ENCODE data around the gene LPP.

The LPP gene

DNA sequence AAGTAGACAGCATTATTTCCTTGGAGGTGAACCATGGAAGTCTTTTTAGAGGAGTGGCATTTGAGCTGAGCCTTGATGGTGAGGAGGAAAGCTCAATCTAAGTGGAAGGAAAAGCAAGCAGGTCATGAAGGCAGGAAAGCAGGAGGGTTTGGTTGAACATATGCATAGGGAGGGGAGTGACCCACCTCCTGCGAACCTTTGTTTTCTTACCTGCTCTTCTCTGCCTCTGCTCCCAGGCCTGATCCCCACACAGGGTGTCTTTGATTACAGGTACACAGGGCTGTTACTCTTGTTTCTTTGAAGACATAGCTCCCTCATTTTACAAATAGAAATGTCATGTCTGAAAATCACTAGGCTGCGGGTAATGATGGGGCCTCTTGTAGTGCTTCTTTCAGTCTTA is 769.7 kb downstream of the LPP start:
- Histone ChIP-seq H4K20me1 (ENCODE audit: control insufficient read depth, insufficient read depth, low read depth, low read length) (no peaks in the 10 kb centered on the region), H3K27ac (ENCODE audit: low read depth, low read length) (no peak overlapping the region), H3F3A (ENCODE audit: control insufficient read depth, insufficient read depth) (no peaks in the 10 kb centered on the region), H3K36me3 (ENCODE audit: control insufficient read depth, low read length) (no peaks in the 10 kb centered on the region), H3K4me1 (ENCODE audit: control insufficient read depth, low read length) (no peaks in the 10 kb centered on the region), H3K27me3 (ENCODE audit: control insufficient read depth, low read length) (0 out of 2 replicates have a peak, but pooled peaks cover 3% of the 10 kb centered on the region), H3K4me2 (ENCODE audit: low read length) (no peak overlapping the region), H3K9me2 (replicated peaks; ENCODE audit: control insufficient read depth, low read length) (no peaks in the 10 kb centered on the region), H3K4me3 (ENCODE audit: low read length) (no peak overlapping the region), H3K79me2 (ENCODE audit: control insufficient read depth, low read length) (no peaks in the 10 kb centered on the region), H3K9me3 (ENCODE audit: control insufficient read depth, insufficient read depth, low read length) (no peaks in the 10 kb centered on the region)
- TF ChIP-seq, protein P1, sequence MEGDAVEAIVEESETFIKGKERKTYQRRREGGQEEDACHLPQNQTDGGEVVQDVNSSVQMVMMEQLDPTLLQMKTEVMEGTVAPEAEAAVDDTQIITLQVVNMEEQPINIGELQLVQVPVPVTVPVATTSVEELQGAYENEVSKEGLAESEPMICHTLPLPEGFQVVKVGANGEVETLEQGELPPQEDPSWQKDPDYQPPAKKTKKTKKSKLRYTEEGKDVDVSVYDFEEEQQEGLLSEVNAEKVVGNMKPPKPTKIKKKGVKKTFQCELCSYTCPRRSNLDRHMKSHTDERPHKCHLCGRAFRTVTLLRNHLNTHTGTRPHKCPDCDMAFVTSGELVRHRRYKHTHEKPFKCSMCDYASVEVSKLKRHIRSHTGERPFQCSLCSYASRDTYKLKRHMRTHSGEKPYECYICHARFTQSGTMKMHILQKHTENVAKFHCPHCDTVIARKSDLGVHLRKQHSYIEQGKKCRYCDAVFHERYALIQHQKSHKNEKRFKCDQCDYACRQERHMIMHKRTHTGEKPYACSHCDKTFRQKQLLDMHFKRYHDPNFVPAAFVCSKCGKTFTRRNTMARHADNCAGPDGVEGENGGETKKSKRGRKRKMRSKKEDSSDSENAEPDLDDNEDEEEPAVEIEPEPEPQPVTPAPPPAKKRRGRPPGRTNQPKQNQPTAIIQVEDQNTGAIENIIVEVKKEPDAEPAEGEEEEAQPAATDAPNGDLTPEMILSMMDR (IDR thresholded peaks at IDR 0.05; ENCODE audit: low read depth, low read length, poor library complexity, severe bottlenecking), result no peak
- no peak for TF ChIP-seq EZH2phosphoT487 (IDR thresholded peaks at IDR 0.05; ENCODE audit: borderline replicate concordance, low read length)

DNA sequence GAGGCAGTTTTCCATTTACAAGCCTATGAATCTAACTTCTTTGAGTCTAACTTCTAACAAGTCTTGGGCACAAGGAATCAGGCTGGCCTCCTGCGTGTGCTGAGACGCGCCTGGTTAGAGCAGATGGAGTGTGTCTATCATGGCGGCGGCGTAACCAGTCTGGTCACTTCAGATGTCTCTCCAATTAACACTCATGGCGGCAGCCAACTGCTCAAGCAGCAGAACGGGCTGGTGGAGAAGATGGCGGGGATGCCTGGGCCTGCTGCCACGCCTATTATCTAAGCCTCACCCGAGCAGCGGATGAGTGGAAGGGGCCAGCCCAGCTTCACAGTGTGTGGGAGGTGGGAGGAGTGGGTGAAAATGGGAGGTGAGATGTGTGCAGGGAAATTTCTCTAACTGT is 771.4 kb downstream of the LPP start:
- H3K4me1 ChIP-seq (ENCODE audit: control insufficient read depth, low read length), result peaks cover under 1% of the 10 kb centered on the region; the same call in 1 of the 2 replicates
- H3K4me3 ChIP-seq (ENCODE audit: low read length), result no peak overlapping the region
- H3K36me3 ChIP-seq (ENCODE audit: control insufficient read depth, low read length), result no peaks in the 10 kb centered on the region
- no peaks in the 10 kb centered on the region for H4K20me1 ChIP-seq (ENCODE audit: control insufficient read depth, insufficient read depth, low read depth, low read length)
- H3K4me2 ChIP-seq (ENCODE audit: low read length), result no peak overlapping the region
- no peaks in the 10 kb centered on the region for H3K9me2 ChIP-seq (replicated peaks; ENCODE audit: control insufficient read depth, low read length)
- no peaks in the 10 kb centered on the region for H3K79me2 ChIP-seq (ENCODE audit: control insufficient read depth, low read length)
- no peak overlapping the region for H3K27ac ChIP-seq (ENCODE audit: low read depth, low read length)
- no peaks in the 10 kb centered on the region for H3F3A ChIP-seq (ENCODE audit: control insufficient read depth, insufficient read depth)
- H3K27me3 ChIP-seq (ENCODE audit: control insufficient read depth, low read length), result no peaks in the 10 kb centered on the region
- TF ChIP-seq EZH2phosphoT487 (IDR thresholded peaks at IDR 0.05; ENCODE audit: borderline replicate concordance, low read length), result no peak
- TF ChIP-seq, protein P1 (IDR thresholded peaks at IDR 0.05; ENCODE audit: low read depth, low read length, poor library complexity, severe bottlenecking), result no peak
- no peaks in the 10 kb centered on the region for H3K9me3 ChIP-seq (ENCODE audit: control insufficient read depth, insufficient read depth, low read length)

DNA sequence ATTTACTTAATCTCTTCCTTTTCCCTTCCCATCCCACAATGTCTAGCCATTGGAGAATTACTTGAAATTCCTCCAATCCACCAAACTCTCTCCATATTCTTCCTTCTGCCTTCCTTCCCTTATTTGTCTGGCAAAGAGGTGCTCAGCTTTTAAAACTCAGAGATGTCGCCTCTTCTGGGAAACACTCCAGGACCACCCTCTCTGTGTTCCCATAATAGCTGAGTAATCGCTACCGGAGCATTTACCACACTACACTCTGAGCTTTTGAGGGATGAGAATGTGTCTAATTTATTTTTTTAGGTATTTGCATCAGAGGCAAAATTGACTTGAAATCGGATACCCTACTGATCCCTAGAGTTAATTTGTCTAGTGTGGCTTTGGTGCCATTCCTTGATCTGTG is 772.2 kb downstream of the LPP start:
- TF ChIP-seq, protein P1 (IDR thresholded peaks at IDR 0.05; ENCODE audit: low read depth, low read length, poor library complexity, severe bottlenecking), result no peak
- TF ChIP-seq EZH2phosphoT487 (IDR thresholded peaks at IDR 0.05; ENCODE audit: borderline replicate concordance, low read length), result no peak
- no peaks in the 10 kb centered on the region for H3K9me2 ChIP-seq (replicated peaks; ENCODE audit: control insufficient read depth, low read length)
- H3F3A ChIP-seq (ENCODE audit: control insufficient read depth, insufficient read depth), result no peaks in the 10 kb centered on the region
- no peak overlapping the region for H3K27ac ChIP-seq (ENCODE audit: low read depth, low read length)
- no peak overlapping the region for H3K4me3 ChIP-seq (ENCODE audit: low read length)
- no peaks in the 10 kb centered on the region for H3K9me3 ChIP-seq (ENCODE audit: control insufficient read depth, insufficient read depth, low read length)
- H4K20me1 ChIP-seq (ENCODE audit: control insufficient read depth, insufficient read depth, low read depth, low read length), result no peaks in the 10 kb centered on the region
- H3K36me3 ChIP-seq (ENCODE audit: control insufficient read depth, low read length), result no peaks in the 10 kb centered on the region
- H3K4me2 ChIP-seq (ENCODE audit: low read length), result no peak overlapping the region
- peaks cover 8% of the 10 kb centered on the region for H3K4me1 ChIP-seq (ENCODE audit: control insufficient read depth, low read length)
- H3K27me3 ChIP-seq (ENCODE audit: control insufficient read depth, low read length), result no peaks in the 10 kb centered on the region
- H3K79me2 ChIP-seq (ENCODE audit: control insufficient read depth, low read length), result no peaks in the 10 kb centered on the region
